H1 (cell line): ENCODE measurements around the gene SAT2. TPM values are rescaled to one million over a fixed set of nuclear protein-coding genes. Genes with fewer than 3 reads are reported as not detected.

Experiments used
- ATF2 ChIP-seq: IDR thresholded peaks from 2 replicates; pipeline ENCODE4 v1.6.1; 2012; ENCODE audit warnings: low read length, inconsistent platforms
- KDM1A ChIP-seq: fragments of 200-600, 300-600 bp; sonication (generic); IDR thresholded peaks from 2 replicates; pipeline ENCODE4 v1.7.1; 2016; ENCODE audit warnings: mild to moderate bottlenecking, low read length, borderline replicate concordance
- RXRA ChIP-seq: IDR thresholded peaks from 2 replicates; pipeline ENCODE4 v1.6.1; 2011; ENCODE audit warnings: low read depth, mild to moderate bottlenecking, low read length, moderate library complexity; ENCODE audit not compliant: insufficient read depth
- polyA plus RNA-seq, 7 experiments: library from polyadenylated mRNA; depleted of rRNA in 3 of 7; stranded (reverse) in 5 of 7; unstranded in 2 of 7; fragments of >200 nt in 5 of 7; fragments of 200-250 nt in 2 of 7; gene quantifications; 1 replicate in 5 of 7; 2 replicates in 1 of 7; 4 replicates in 1 of 7; pipeline versions ENCODE4 v1.2.1 to v1.2.3, GENCODE V29; 2011 to 2013; ENCODE audit warnings: missing spikeins in 2 of 7, mixed read lengths in 2 of 7
- total RNA-seq: library from RNA; stranded (reverse); fragmentation: NEBNext Ultra II Directional; extraction: Animal tissue kit (Norgen Biotek cat#: 25700); gene quantifications from 2 replicates; pipeline ENCODE4 v1.2.1, GENCODE V29; 2021

Gene SAT2
- total and polyA plus RNA-seq, 2 of the 8 experiments (the other 6 are each of a cell fraction or from before 2014, with no cell fraction given) = 36.4 to 72.3 TPM

- TF ChIP-seq KDM1A (peak; percentile 32), RXRA (no peak), ATF2 (no peak)
- TF ChIP-seq, all 59 proteins: peak for 19
Measured at GRCh38 chr17:7627250-7628121, at the start of gene SAT2 (continued).
